ENCODE measurements around the gene ZACN. TPM values are rescaled to one million over a fixed set of nuclear protein-coding genes. Genes with fewer than 3 reads are reported as not detected.

Gene ZACN
- total and polyA plus RNA-seq, 2 experiments from 2014 or later = 21.2 TPM; not detected in 1

DNA sequence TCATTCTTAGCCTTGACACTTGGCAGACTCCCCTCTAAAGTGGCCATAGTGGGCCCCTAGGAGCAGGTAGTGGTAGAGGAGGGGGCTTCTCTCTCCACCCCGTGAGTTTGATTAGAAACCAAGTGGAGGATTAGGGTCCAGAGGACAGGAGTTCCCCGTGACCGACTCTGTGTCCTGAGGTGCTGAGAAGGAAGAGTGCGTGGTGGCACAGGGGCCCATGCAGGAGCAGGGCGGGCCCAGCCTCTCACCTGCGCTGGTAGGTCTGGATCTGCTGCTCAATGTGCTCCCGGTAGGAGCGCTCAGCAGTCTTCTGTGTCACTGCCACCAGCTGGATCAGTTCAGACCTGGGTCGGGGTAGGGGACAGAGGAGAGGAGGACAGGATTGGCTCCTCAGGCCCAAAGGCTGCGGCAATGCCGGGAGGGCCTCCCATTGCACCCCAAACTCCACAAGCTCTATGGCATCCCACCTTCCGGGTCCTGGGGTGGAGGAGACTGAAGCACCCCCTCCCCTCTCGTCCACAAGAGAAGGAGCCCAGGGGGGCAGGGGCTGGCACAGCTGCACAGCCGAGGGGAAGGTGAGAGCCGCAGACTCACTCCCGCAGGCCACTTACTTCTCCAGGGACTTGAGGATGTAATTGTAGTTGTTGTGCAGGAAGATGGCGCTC lies 6.2 kb downstream of the ZACN start:
- 89% methylated on average over 17 of the region's 17 CpGs for whole genome bisulfite sequencing (ENCODE audit: low lambda C conversion rate, missing lambda C conversion rate)
- no peak overlapping the region for H2AFZ ChIP-seq
- no peaks in the 10 kb centered on the region for H4K20me1 ChIP-seq (ENCODE audit: insufficient read depth, poor library complexity, severe bottlenecking)
- no peaks in the 10 kb centered on the region for H3K9me2 ChIP-seq (replicated peaks; ENCODE audit: insufficient read depth)
- DNase-seq (ENCODE audit: low spot score) = no peak
- H3K4me2 ChIP-seq = no peak overlapping the region
- no peaks in the 10 kb centered on the region for H3K9me3 ChIP-seq (ENCODE audit: low read depth)
- peaks cover 1% of the 10 kb centered on the region for H3K27me3 ChIP-seq
- TF ChIP-seq EZH2 (IDR thresholded peaks at IDR 0.05; ENCODE audit: borderline replicate concordance) (no peak), CTCF (IDR thresholded peaks at IDR 0.05; ENCODE audit: poor library complexity) (no peak), EZH2phosphoT487 (IDR thresholded peaks at IDR 0.05; ENCODE audit: low read depth, severe bottlenecking, unreplicated experiment) (no peak)
- H3K4me3 ChIP-seq = no peak overlapping the region
- H3K36me3 ChIP-seq (replicated peaks; ENCODE audit: insufficient read depth, low read depth) = no peaks in the 10 kb centered on the region
- no peak overlapping the region for H3K27ac ChIP-seq
- no peaks in the 10 kb centered on the region for H3K79me2 ChIP-seq
- peaks cover 4% of the 10 kb centered on the region for H3K4me1 ChIP-seq (ENCODE audit: insufficient read depth)

DNA sequence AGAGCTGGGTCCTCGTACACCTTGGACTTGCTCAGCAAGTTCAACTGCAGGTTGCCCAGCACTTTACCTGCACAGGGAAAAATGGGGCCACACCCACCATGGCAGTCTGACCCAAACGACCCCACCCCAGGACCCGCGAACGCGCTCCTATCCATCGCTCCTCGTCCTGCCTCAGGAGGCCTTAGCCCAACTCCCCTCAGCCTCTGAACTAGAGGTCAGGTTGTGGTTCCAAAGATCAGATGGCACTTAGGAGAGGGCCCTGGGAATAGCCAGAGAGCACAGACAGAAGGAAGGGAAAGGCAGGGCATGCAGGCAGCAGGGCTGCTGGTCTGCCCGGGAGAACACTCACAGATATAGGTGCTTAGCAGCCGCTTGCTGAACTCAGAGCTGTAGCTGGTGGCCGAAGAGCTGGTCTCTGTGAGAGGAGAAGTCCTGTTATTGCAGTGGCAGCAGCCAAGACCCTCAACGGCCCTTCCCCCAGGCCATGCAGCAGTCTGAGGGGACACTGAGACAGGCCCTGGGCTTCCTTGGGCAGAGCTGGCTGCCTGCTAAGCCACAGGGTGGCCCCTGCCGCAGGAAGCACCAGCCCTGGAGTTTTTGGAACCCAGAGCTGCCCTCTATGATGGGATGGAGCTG lies 6.9 kb downstream of the ZACN start:
- no peak overlapping the region for H3K4me2 ChIP-seq
- no peaks in the 10 kb centered on the region for H3K79me2 ChIP-seq
- no peak overlapping the region for H3K4me3 ChIP-seq
- DNase-seq (ENCODE audit: low spot score) = no peak
- no peaks in the 10 kb centered on the region for H4K20me1 ChIP-seq (ENCODE audit: insufficient read depth, poor library complexity, severe bottlenecking)
- no peaks in the 10 kb centered on the region for H3K9me2 ChIP-seq (replicated peaks; ENCODE audit: insufficient read depth)
- H2AFZ ChIP-seq = no peak overlapping the region
- H3K27ac ChIP-seq = no peak overlapping the region
- H3K27me3 ChIP-seq = no peaks in the 10 kb centered on the region
- WGBS (ENCODE audit: low lambda C conversion rate, missing lambda C conversion rate) = 95% methylated on average over 13 of the region's 13 CpGs
- no peaks in the 10 kb centered on the region for H3K36me3 ChIP-seq (replicated peaks; ENCODE audit: insufficient read depth, low read depth)
- H3K9me3 ChIP-seq (ENCODE audit: low read depth) = no peaks in the 10 kb centered on the region
- H3K4me1 ChIP-seq (ENCODE audit: insufficient read depth) = no peaks in the 10 kb centered on the region
- TF ChIP-seq CTCF (IDR thresholded peaks at IDR 0.05; ENCODE audit: poor library complexity) (no peak), EZH2phosphoT487 (IDR thresholded peaks at IDR 0.05; ENCODE audit: low read depth, severe bottlenecking, unreplicated experiment) (no peak), EZH2 (IDR thresholded peaks at IDR 0.05; ENCODE audit: borderline replicate concordance) (no peak)

- H3K79me2 ChIP-seq = no peaks in the 10 kb centered on the region
- TF ChIP-seq EZH2 (IDR thresholded peaks at IDR 0.05; ENCODE audit: borderline replicate concordance) (no peak), CTCF (IDR thresholded peaks at IDR 0.05; ENCODE audit: poor library complexity) (no peak), EZH2phosphoT487 (IDR thresholded peaks at IDR 0.05; ENCODE audit: low read depth, severe bottlenecking, unreplicated experiment) (no peak)
- 98% methylated on average over 8 of the region's 9 CpGs for WGBS (ENCODE audit: low lambda C conversion rate, missing lambda C conversion rate)
- H3K9me3 ChIP-seq (ENCODE audit: low read depth) = no peaks in the 10 kb centered on the region
- H3K4me2 ChIP-seq = no peak overlapping the region
- no peaks in the 10 kb centered on the region for H3K9me2 ChIP-seq (replicated peaks; ENCODE audit: insufficient read depth)
- no peak for DNase-seq (ENCODE audit: low spot score)
- H3K4me1 ChIP-seq (ENCODE audit: insufficient read depth) = no peaks in the 10 kb centered on the region
- H3K27ac ChIP-seq = no peak overlapping the region
- H2AFZ ChIP-seq = no peak overlapping the region
- no peaks in the 10 kb centered on the region for H3K27me3 ChIP-seq
- H3K36me3 ChIP-seq (replicated peaks; ENCODE audit: insufficient read depth, low read depth) = no peaks in the 10 kb centered on the region
- H3K4me3 ChIP-seq = no peak overlapping the region
- H4K20me1 ChIP-seq (ENCODE audit: insufficient read depth, poor library complexity, severe bottlenecking) = no peaks in the 10 kb centered on the region
Observed at GRCh38 chr17:76086384-76086783, 7.4 kb downstream of the ZACN start.

All from hepatocyte (in vitro differentiated cells).